Endothelial cell of umbilical vein (primary cell): ENCODE data around the gene MEIS3.

Experiments
- CTCF ChIP-seq, 2 donors: IDR thresholded peaks; 1 replicate in 1 of 2; 2 replicates in 1 of 2; pipeline ENCODE4 v1.5.1; 2011; ENCODE audit warnings: low read length in 2 of 2, mild to moderate bottlenecking in 2 of 2, moderate library complexity in 2 of 2, control low read depth in 1 of 2, inconsistent platforms in 1 of 2, low read depth in 1 of 2; ENCODE audit not compliant: insufficient read depth in 1 of 2; ENCODE audit errors: extremely low read depth in 1 of 2
- EZH2 ChIP-seq: IDR thresholded peaks from 2 replicates; pipeline ENCODE4 v1.6.1; 2012; ENCODE audit warnings: borderline replicate concordance, low read depth, mild to moderate bottlenecking, moderate library complexity, low read length, inconsistent platforms; ENCODE audit not compliant: severe bottlenecking
- POLR2A ChIP-seq: IDR thresholded peaks from 2 replicates; pipeline ENCODE4 v1.6.1; 2012; ENCODE audit warnings: low read depth, mild to moderate bottlenecking, control low read depth, low read length

DNA sequence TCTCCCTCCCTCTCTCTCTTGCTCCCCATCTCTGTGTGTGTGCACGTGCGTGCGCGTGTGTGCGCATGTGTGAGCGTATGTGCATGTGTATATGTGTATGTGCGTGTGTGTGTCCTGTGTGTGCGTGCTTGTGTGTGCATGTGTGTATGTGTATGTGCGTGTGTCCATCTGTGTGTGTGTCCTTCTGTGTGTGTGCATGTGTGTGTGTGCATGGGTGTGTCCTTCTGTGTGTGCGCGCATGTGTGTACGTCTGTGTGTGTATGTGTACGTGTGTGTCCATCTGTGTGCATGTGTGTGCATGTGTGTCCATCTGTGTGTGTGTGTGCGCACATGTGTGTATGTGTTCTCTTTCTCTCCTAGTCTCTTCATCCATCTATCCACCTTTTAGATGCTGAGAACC lies 40.1 kb upstream of the MEIS3 start:
- TF ChIP-seq CTCF (IDR thresholded peaks at IDR 0.05; ENCODE audit: extremely low read depth in 1 of 2, insufficient read depth in 1 of 2, low read depth in 1 of 2, low read length in 2 of 2): no peak
- no peak for TF ChIP-seq POLR2A
- no peak for TF ChIP-seq EZH2
